ENCODE results near the gene MC1R. TPM values are rescaled to one million over a fixed set of nuclear protein-coding genes. Genes with fewer than 3 reads are reported as not detected.

The MC1R gene
- total and polyA plus RNA-seq, 2 of the 4 experiments (the other 2 are of a cell fraction), result 3.8 to 9.5 TPM

GRCh38 chr16:89905511-89906139 lies 13.0 kb upstream of the MC1R start:
- dilution Hi-C loops (cut with HindIII; ENCODE audit: low sequenced_read_pairs, unreplicated experiment), result no loop called here
- H3K4me3 ChIP-seq (ENCODE audit: insufficient read depth, low read depth, low read length), result no peak overlapping the region
- no TSS peak for BruUV-seq (replicated peaks)
- H3K56ac ChIP-seq (ENCODE audit: extremely low read depth, insufficient read depth, low read length), result no peak overlapping the region
- H2AFZ ChIP-seq (replicated peaks; ENCODE audit: low read length, poor library complexity), result no peak overlapping the region
- H4K5ac ChIP-seq (ENCODE audit: low read depth, low read length), result no peak overlapping the region
- ChIA-PET CTCF (no interaction called here), POLR2A (ENCODE audit: unreplicated experiment) (no interaction called here)
- no peak overlapping the region for H2BK5ac ChIP-seq (ENCODE audit: low read depth, low read length, poor library complexity, severe bottlenecking)
- H3K79me1 ChIP-seq (ENCODE audit: low read depth in 1 of 2, low read length in 2 of 2), result peaks cover 0 to 17% of the 10 kb centered on the region in 2 experiments; a peak in 2 of 4 replicates
- no peak overlapping the region for H2AK9ac ChIP-seq (replicated peaks; ENCODE audit: low read depth, low read length, poor library complexity)
- in situ Hi-C loops (cut with MboI; ENCODE audit: low sequenced_read_pairs), result no loop called here
- no peaks in the 10 kb centered on the region for H3K4me1 ChIP-seq (ENCODE audit: control insufficient read depth, insufficient read depth, low read length)
- no peak overlapping the region for H4K91ac ChIP-seq (ENCODE audit: insufficient read depth, low read depth, low read length)
- no peak overlapping the region for H3K14ac ChIP-seq (replicated peaks; ENCODE audit: low read depth, low read length)
- DNase-seq (no peak), ATAC-seq (ENCODE audit: low read depth) (no peak)
- H3K9me1 ChIP-seq (ENCODE audit: insufficient read depth, low read length), result no peaks in the 10 kb centered on the region
- no peak overlapping the region for H4K8ac ChIP-seq (ENCODE audit: low read depth in 2 of 2, low read length in 2 of 2)
- WGBS, 2 experiments (ENCODE audit: extremely low coverage in 2 of 2, insufficient read length in 1 of 2), result 98% methylated on average over 15 of the region's 23 CpGs; no CpG with 5 or more reads in 1 of the 2 experiments
- TF ChIP-seq USF2 (IDR thresholded peaks at IDR 0.05; ENCODE audit: low read depth, low read length) (no peak), BHLHE40 (IDR thresholded peaks at IDR 0.05; ENCODE audit: low read depth, low read length) (no peak), CTCF (conservative IDR thresholded peaks at IDR 0.05; ENCODE audit: low read depth, low read length) (no peak), RAD21 (IDR thresholded peaks at IDR 0.05; ENCODE audit: low read length) (no peak), MXI1 (IDR thresholded peaks at IDR 0.05; ENCODE audit: borderline replicate concordance, low read depth, low read length) (no peak), POLR2A (IDR thresholded peaks at IDR 0.05; ENCODE audit: low read depth, low read length) (no peak)
- H3K27ac ChIP-seq (ENCODE audit: insufficient read depth, low read length), result no peak overlapping the region
- no peak overlapping the region for H2BK120ac ChIP-seq (ENCODE audit: low read depth, low read length)
- no peaks in the 10 kb centered on the region for H3K9me3 ChIP-seq (ENCODE audit: control insufficient read depth, insufficient read depth, low read length)
- H3K4ac ChIP-seq (ENCODE audit: low read depth, low read length), result no peak overlapping the region
- no peak overlapping the region for H2BK15ac ChIP-seq (ENCODE audit: low read depth, low read length)
- intact Hi-C loops (cut with micrococcal nuclease), result no loop called here
- peaks cover 3% of the 10 kb centered on the region for H4K20me1 ChIP-seq (ENCODE audit: insufficient read depth, low read length)
- H3K18ac ChIP-seq (ENCODE audit: low read depth, low read length), result no peak overlapping the region
- no peak overlapping the region for H3K23ac ChIP-seq (ENCODE audit: low read depth, low read length)
- no peak overlapping the region for H3K9ac ChIP-seq (ENCODE audit: low read depth, low read length)
- no peaks in the 10 kb centered on the region for H3K27me3 ChIP-seq (ENCODE audit: control insufficient read depth, insufficient read depth, low read length)
- H3K4me2 ChIP-seq (ENCODE audit: low read depth, low read length), result no peak overlapping the region
- H3K36me3 ChIP-seq (ENCODE audit: control insufficient read depth, insufficient read depth, low read length), result peaks cover 68% of the 10 kb centered on the region
- no peak overlapping the region for H2AK5ac ChIP-seq (ENCODE audit: low read depth, low read length)
- no peak overlapping the region for H2BK20ac ChIP-seq (ENCODE audit: low read depth, low read length)

Measured in IMR-90 (cell line).